Left lung (tissue), 10 donors: Measurements from ENCODE around the gene EHMT2. TPM values are rescaled to one million over a fixed set of nuclear protein-coding genes. Genes with fewer than 3 reads are reported as not detected.
"Not testable (repeated sequence)": the region's sequence is repeated elsewhere in the genome, so short reads cannot be mapped to it uniquely, and the experiment has no call there.

Experiments
- ATAC-seq: fragments of 200-7000 bp; cut with Tn5 transposase; one replicate; pipeline ENCODE4 v1.9.1; 2020; ENCODE audit warnings: moderate library complexity
- DNase-seq, 4 donors: peaks; one replicate each; pipeline ENCODE4 v3.0.0-alpha.2; 2013 to 2020
- H3K27ac ChIP-seq, 2 donors: fragments of 200-600 bp; sonication (generic) in 1 of 2; one replicate each; pipeline versions ENCODE4 v1.5.0 to v1.8.0; 2020 to 2021
- H3K27me3 ChIP-seq, 2 donors: fragments of 200-600 bp; sonication (generic) in 1 of 2; one replicate each; pipeline versions ENCODE4 v1.5.0 to v1.8.0; 2020 to 2021
- H3K36me3 ChIP-seq, 2 donors: fragments of 200-600 bp; sonication (generic) in 1 of 2; one replicate each; pipeline versions ENCODE4 v1.5.0 to v1.8.0; 2020 to 2021
- H3K4me1 ChIP-seq, 2 donors: fragments of 200-600 bp; one replicate each; pipeline ENCODE4 v1.8.0; 2021
- H3K4me3 ChIP-seq, 2 donors: fragments of 200-600 bp; sonication (generic) in 1 of 2; one replicate each; pipeline versions ENCODE4 v1.5.0 to v1.8.0; 2020 to 2021; ENCODE audit warnings: mild to moderate bottlenecking in 1 of 2
- H3K9me3 ChIP-seq, 2 donors: fragments of 200-600 bp; sonication (generic) in 1 of 2; one replicate each; pipeline versions ENCODE4 v1.5.0 to v1.8.0; 2020 to 2021
- intact Hi-C, 2 donors: fragments of 100-400 bp; cut with DNase I; formaldehyde crosslinking; loops; one replicate each; pipeline versions ENCODE4 v1.11.2 to v1.14.2; 2022
- polyA plus RNA-seq, 6 donors: library from polyadenylated mRNA; unstranded; fragments of 120-200 nt; gene quantifications; one replicate each; pipeline ENCODE4 v1.2.1, GENCODE V29; 2013; ENCODE audit not compliant: insufficient read length in 6 of 6
- total RNA-seq, 2 donors: library from RNA; stranded (reverse); fragmentation: NEBNext Ultra II Directional; extraction: Animal tissue kit (Norgen Biotek cat#: 25700); gene quantifications; one replicate each; pipeline ENCODE4 v1.2.1, GENCODE V29; 2021
- TF ChIP-seq, protein P1 (sequence below), 2 donors: fragments of 200-600 bp; sonication (generic) in 1 of 2; IDR thresholded peaks; one replicate each; pipeline versions ENCODE4 v1.5.0 to v1.8.0; 2021; ENCODE audit warnings: antibody characterized with exemption in 2 of 2
- donor health status: DM: no; HTN: yes; CAD: no.
- donor health status: DM: no; HTN: no; CAD: no.

The EHMT2 gene
- total and polyA plus RNA-seq, 8 donors: 41.0 to 85.0 (median 75.3) TPM

GRCh38 chr6:31865205-31866118, 32.0 kb downstream of the EHMT2 start:
- TF ChIP-seq, protein P1, sequence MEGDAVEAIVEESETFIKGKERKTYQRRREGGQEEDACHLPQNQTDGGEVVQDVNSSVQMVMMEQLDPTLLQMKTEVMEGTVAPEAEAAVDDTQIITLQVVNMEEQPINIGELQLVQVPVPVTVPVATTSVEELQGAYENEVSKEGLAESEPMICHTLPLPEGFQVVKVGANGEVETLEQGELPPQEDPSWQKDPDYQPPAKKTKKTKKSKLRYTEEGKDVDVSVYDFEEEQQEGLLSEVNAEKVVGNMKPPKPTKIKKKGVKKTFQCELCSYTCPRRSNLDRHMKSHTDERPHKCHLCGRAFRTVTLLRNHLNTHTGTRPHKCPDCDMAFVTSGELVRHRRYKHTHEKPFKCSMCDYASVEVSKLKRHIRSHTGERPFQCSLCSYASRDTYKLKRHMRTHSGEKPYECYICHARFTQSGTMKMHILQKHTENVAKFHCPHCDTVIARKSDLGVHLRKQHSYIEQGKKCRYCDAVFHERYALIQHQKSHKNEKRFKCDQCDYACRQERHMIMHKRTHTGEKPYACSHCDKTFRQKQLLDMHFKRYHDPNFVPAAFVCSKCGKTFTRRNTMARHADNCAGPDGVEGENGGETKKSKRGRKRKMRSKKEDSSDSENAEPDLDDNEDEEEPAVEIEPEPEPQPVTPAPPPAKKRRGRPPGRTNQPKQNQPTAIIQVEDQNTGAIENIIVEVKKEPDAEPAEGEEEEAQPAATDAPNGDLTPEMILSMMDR (IDR thresholded peaks at IDR 0.05): no peak
- peaks cover 0 to 5% of the 10 kb centered on the region in 2 donors for H3K36me3 ChIP-seq
- intact Hi-C loops: loop anchor here in 1 of 2 donors (10.0 kb wide), 1 partner anchor 191 kb away; no protein-coding TSS in a partner anchor
- H3K4me1 ChIP-seq: peaks cover 11 to 29% of the 10 kb centered on the region in 2 donors
- no peaks in the 10 kb centered on the region for H3K9me3 ChIP-seq
- no peak overlapping the region for H3K27ac ChIP-seq
- DNase-seq: no peak
- no peaks in the 10 kb centered on the region for H3K27me3 ChIP-seq
- no peak overlapping the region for H3K4me3 ChIP-seq
- ATAC-seq: no peak

- no peak overlapping the region for H3K27ac ChIP-seq
- H3K27me3 ChIP-seq: no peaks in the 10 kb centered on the region
- no peak overlapping the region for H3K4me3 ChIP-seq
- DNase-seq (no peak), ATAC-seq (no peak)
- intact Hi-C loops: loop anchor here in 1 of 2 donors (10.0 kb wide), 1 partner anchor 190 kb away; no protein-coding TSS in a partner anchor
- peaks cover 11 to 29% of the 10 kb centered on the region in 2 donors for H3K4me1 ChIP-seq
- peaks cover 0 to 12% of the 10 kb centered on the region in 2 donors for H3K36me3 ChIP-seq
- TF ChIP-seq, protein P1 (IDR thresholded peaks at IDR 0.05): no peak
- H3K9me3 ChIP-seq: no peaks in the 10 kb centered on the region
These were observed 32.7 kb downstream of the EHMT2 start for GRCh38 chr6:31864818-31865204.

DNA sequence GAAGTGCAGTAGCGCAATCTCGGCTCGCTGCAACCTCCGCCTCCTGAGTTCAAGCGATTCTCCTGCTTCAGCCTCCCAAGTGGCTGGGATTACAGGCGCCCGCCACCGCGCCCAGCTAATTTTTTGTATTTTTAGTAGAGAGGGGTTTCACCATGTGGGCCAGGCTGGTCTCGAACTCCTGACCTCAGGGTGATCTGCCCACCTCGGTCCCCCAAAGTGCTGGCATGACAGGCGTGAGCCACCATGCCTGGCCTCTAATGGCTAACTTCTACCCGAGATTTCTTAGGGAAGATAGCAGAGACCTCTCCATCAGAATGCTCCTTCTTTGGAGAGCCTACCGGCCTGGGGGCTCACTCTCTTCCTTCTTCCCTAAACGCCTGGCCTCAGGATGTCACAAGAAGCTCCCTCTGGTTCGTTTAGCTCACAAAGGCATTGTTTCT, 33.4 kb downstream of the EHMT2 start:
- intact Hi-C loops: loop anchor here in 1 of 2 donors (10.0 kb wide), 1 partner anchor 189 kb away; no protein-coding TSS in a partner anchor
- H3K9me3 ChIP-seq, ATAC-seq, H3K27me3 ChIP-seq, DNase-seq: not testable (repeated sequence)
- H3K4me1 ChIP-seq: peaks cover 11 to 29% of the 10 kb centered on the region in 2 donors
- peaks cover 0 to 19% of the 10 kb centered on the region in 2 donors for H3K36me3 ChIP-seq
- peak overlapping the region; percentile 80 to 91 for H3K27ac ChIP-seq
- peak overlapping the region; percentile 41 to 84 for H3K4me3 ChIP-seq

DNA sequence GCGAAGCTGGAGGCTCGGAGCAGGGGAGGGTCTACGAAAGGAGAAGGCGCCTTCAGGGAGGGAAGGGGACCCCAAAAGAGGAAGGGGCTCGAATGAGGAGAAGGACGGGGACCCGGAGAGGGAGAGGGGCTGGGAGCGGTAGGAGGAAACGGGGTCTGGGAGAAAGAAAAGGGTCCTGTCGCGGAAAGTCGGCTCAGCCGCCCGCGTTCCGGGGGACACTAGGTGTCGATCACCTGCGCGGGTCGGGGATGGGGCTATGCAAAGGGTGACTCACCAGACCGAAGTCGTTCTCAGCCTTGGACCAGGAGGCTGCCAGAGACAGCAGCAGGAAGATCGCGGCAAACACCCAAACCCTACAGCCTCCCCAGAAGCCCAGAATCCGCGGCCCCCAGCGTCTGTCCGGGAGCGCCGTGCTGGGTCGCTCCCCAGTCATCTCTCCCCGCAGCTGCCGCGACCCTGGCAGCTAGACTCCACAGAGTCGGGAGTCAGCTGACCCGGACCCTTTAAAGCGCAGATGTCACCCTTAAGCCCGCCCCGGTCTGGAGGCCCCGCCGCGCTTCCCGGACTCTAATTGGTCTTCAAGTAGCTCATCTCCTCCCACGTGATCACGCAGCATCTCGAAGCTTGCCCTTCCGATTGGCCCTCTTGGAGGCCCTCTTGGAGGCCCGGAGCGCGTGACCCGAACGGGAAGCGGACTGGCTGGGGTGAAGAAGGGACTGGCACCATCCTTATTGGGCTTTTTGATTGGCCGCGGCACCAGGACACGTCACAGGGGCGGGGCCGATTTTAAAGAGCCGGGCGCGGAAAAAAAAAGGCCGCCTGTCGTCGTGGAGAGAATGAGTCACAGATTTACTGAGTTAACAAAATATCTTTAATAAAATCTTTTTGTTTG, 34.9 kb downstream of the EHMT2 start, which contains the start of gene NEU1:
Gene NEU1, minus strand, starts transcription at position 478 of the 892 bp plus-strand sequence. Its CDS starts 45 bp downstream, at position 433.
- peak; percentile 98 to 100 (median 100) for DNase-seq
- TF ChIP-seq, protein P1 (IDR thresholded peaks at IDR 0.05): no peak
- no peaks in the 10 kb centered on the region for H3K27me3 ChIP-seq
- peak within 1 kb of the TSS; percentile 80 to 91 for H3K27ac ChIP-seq
- peak within 1 kb of the TSS; percentile 84 for H3K4me3 ChIP-seq
- intact Hi-C loops: loop anchor here in 1 of 2 donors (10.0 kb wide), 1 partner anchor 188 kb away; no protein-coding TSS in a partner anchor
- no peaks in the 10 kb centered on the region for H3K9me3 ChIP-seq
- H3K4me1 ChIP-seq: peaks cover 11 to 29% of the 10 kb centered on the region in 2 donors
- H3K36me3 ChIP-seq: peaks cover 0 to 34% of the 10 kb centered on the region in 2 donors
- ATAC-seq: peak; percentile 95

GRCh38 chr6:31861919-31862343, 35.6 kb downstream of the EHMT2 start:
- TF ChIP-seq, protein P1 (IDR thresholded peaks at IDR 0.05): no peak
- no peak for DNase-seq
- no peak for ATAC-seq
- Histone ChIP-seq H3K4me1 (peaks cover 11 to 29% of the 10 kb centered on the region in 2 donors), H3K27ac (peak overlapping the region in 1 of 2 donors; percentile 80), H3K27me3 (no peaks in the 10 kb centered on the region), H3K4me3 (peak overlapping the region; percentile 84), H3K36me3 (peaks cover 0 to 41% of the 10 kb centered on the region in 2 donors), H3K9me3 (no peaks in the 10 kb centered on the region)
- intact Hi-C loops: loop anchor here in 1 of 2 donors (10.0 kb wide), 1 partner anchor 187 kb away; no protein-coding TSS in a partner anchor
